SK-N-SH (cell line): Measurements from ENCODE around the gene WSB2.

Experiments
- CHD2 ChIP-seq: fragments of 150-350 bp; IDR thresholded peaks from 2 replicates; pipeline ENCODE4 v1.6.1; 2018; ENCODE audit warnings: low read length; ENCODE audit not compliant: partially characterized antibody
- CTCF ChIP-seq: fragments of 200-600 bp; sonication (generic); IDR thresholded peaks from 2 replicates; pipeline ENCODE4 v1.6.1; 2017; ENCODE audit warnings: antibody characterized with exemption, mild to moderate bottlenecking, moderate library complexity
- ELF1 ChIP-seq: IDR thresholded peaks from 2 replicates; pipeline ENCODE4 v1.4.0; 2012
- EZH2phosphoT487 ChIP-seq: fragments of 200-600 bp; sonication (generic); IDR thresholded peaks from 2 replicates; pipeline ENCODE4 v1.6.1; 2017; ENCODE audit warnings: low read depth, mixed run types, mild to moderate bottlenecking, antibody characterized with exemption, moderate library complexity, borderline replicate concordance
- GABPA ChIP-seq: IDR thresholded peaks from 2 replicates; pipeline ENCODE4 v1.4.0; 2012; ENCODE audit warnings: low read depth, mild to moderate bottlenecking
- MXI1 ChIP-seq: IDR thresholded peaks from 2 replicates; pipeline ENCODE4 v1.6.1; 2012; ENCODE audit warnings: mild to moderate bottlenecking, low read depth, low read length, improper control_type of control experiment
- POLR2AphosphoS5 ChIP-seq: IDR thresholded peaks from 2 replicates; pipeline ENCODE4 v1.6.1; 2012; ENCODE audit warnings: low read depth, low read length
- RAD21 ChIP-seq: IDR thresholded peaks from 2 replicates; pipeline ENCODE4 v1.6.1; 2012; ENCODE audit warnings: mild to moderate bottlenecking, low read length
- REST ChIP-seq: IDR thresholded peaks from 2 replicates; pipeline ENCODE4 v1.6.1; 2012; ENCODE audit warnings: mild to moderate bottlenecking, low read depth, low read length, moderate library complexity
- RFX5 ChIP-seq: IDR thresholded peaks from 2 replicates; pipeline ENCODE4 v1.6.1; 2012; ENCODE audit warnings: mild to moderate bottlenecking, improper control_type of control experiment, low read length
- SIN3A ChIP-seq: IDR thresholded peaks from 2 replicates; pipeline ENCODE4 v1.6.1; 2012; ENCODE audit warnings: low read depth, mild to moderate bottlenecking, low read length, moderate library complexity, borderline replicate concordance
- TAF1 ChIP-seq: IDR thresholded peaks from 2 replicates; pipeline ENCODE4 v1.6.1; 2012; ENCODE audit warnings: low read depth, mild to moderate bottlenecking, low read length, moderate library complexity, borderline replicate concordance
- YY1 ChIP-seq: IDR thresholded peaks from 2 replicates; pipeline ENCODE4 v1.4.0; 2012; ENCODE audit warnings: low read depth, mild to moderate bottlenecking

GRCh38 chr12:118070650-118071049 is 9.7 kb upstream of the WSB2 start:
- TF ChIP-seq REST (no peak), RFX5 (no peak), CTCF (no peak), RAD21 (no peak), ELF1 (no peak), YY1 (no peak), MXI1 (no peak), CHD2 (no peak), SIN3A (no peak), GABPA (no peak), POLR2AphosphoS5 (no peak), EZH2phosphoT487 (no peak), TAF1 (no peak)
